Stomach smooth muscle (tissue), 2 donors: ENCODE results near the gene SLC29A1.

ENCODE experiments used
- H3K27ac ChIP-seq: one replicate; pipeline ENCODE4 v1.7.0; 2013; ENCODE audit warnings: mild to moderate bottlenecking, low read length, inconsistent platforms
- H3K27me3 ChIP-seq, 2 donors: one replicate each; pipeline ENCODE4 v1.7.0; 2013; ENCODE audit warnings: low read length in 2 of 2; ENCODE audit not compliant: insufficient read depth in 2 of 2, control insufficient read depth in 1 of 2
- H3K36me3 ChIP-seq, 2 donors: one replicate each; pipeline ENCODE4 v1.7.0; 2013; ENCODE audit warnings: low read length in 2 of 2; ENCODE audit not compliant: control insufficient read depth in 2 of 2, insufficient read depth in 2 of 2
- H3K4me1 ChIP-seq: one replicate; pipeline ENCODE4 v1.7.0; 2013; ENCODE audit warnings: low read length; ENCODE audit not compliant: control insufficient read depth, insufficient read depth
- H3K4me3 ChIP-seq, 2 donors: one replicate each; pipeline ENCODE4 v1.7.0; 2013; ENCODE audit warnings: low read length in 2 of 2
- H3K9ac ChIP-seq, 2 donors: one replicate each; pipeline ENCODE4 v1.7.0; 2013; ENCODE audit warnings: low read length in 2 of 2, mild to moderate bottlenecking in 1 of 2
- H3K9me3 ChIP-seq, 2 donors: one replicate each; pipeline ENCODE4 v1.7.0; 2013; ENCODE audit warnings: low read length in 2 of 2; ENCODE audit not compliant: control insufficient read depth in 2 of 2
- donor health status: healthy.
- donor health status: Pancreatic carcinoma.

SLC29A1 gene

DNA sequence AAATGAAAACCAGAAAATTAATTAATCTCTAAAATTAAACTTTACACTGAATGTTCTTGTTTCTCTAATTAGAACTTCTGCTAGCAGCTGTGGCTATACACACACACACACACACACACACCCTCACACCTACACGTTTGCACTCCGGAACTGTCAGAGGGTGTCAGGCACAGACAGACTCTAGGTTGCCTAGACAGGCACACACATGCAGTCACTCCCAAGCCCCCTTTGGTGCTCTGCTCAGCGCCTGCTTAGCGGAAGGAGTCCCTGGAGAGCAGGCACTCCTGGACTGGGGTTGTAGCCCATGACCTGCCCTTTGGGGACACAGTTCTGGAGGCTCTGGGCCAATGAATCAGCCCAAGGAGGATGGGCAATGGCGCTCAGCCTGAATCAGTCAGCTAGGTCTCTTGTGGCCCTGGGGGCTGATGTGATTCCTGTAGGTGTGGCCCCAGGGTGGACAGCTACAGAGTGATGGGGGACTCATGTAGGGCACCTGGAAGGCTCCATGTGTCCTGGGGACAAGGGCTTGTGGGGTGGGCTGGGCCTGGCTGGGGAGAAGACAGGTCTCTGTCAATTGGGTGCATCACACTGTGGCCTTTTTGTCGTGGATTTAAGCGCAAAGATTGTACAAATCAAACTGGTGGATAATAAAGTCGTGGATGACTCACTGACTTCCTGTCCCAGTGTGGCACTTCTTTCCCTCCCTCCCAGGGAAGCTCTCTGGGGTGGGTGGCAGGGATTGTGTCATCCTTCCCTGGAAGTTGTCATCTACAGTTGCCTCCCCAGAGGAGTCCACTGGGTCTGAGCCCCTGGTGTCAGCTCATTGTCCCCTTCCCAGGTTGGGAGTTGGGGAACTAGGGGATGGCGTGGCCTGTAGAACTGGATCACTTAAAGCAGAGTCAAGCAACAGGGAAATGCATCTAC, 55.6 kb downstream of the SLC29A1 start:
- H3K27ac ChIP-seq, result no peak overlapping the region
- H3K9me3 ChIP-seq, result no peaks in the 10 kb centered on the region
- H3K27me3 ChIP-seq, result peaks cover 28 to 38% of the 10 kb centered on the region in 2 donors

More for the DNA sequence above, 55.6 kb downstream of the SLC29A1 start:
- no peak overlapping the region for H3K4me3 ChIP-seq
- H3K4me1 ChIP-seq, result peaks cover 8% of the 10 kb centered on the region
- H3K9ac ChIP-seq, result no peak overlapping the region
- H3K36me3 ChIP-seq, result no peaks in the 10 kb centered on the region
